Lower leg skin (tissue), 3 donors: Measurements from ENCODE around the gene GPR83.

Experiments used
- CTCF ChIP-seq, 3 donors: fragments of 450-650 bp; IDR thresholded peaks; one replicate each; pipeline ENCODE4 v1.5.1; 2016; ENCODE audit warnings: antibody characterized with exemption in 3 of 3, mild to moderate bottlenecking in 3 of 3, moderate library complexity in 2 of 3
- POLR2A ChIP-seq, 2 donors: fragments of 450-650 bp; IDR thresholded peaks; one replicate each; pipeline ENCODE4 v1.6.1; 2016 to 2017; ENCODE audit warnings: antibody characterized with exemption in 2 of 2, mild to moderate bottlenecking in 1 of 2, moderate library complexity in 1 of 2

- TF ChIP-seq CTCF (IDR thresholded peaks at IDR 0.05) (no peak), POLR2A (IDR thresholded peaks at IDR 0.05) (no peak)
These were observed 68.4 kb downstream of the GPR83 start for GRCh38 chr11:94332814-94333213.
